NCI-H1694 (cell line): ENCODE results near the gene SDCBP2.

Source experiments
- DNase-seq: peaks from one replicate; lab custom pipeline; 2025; lab: John Stamatoyannopoulos, UW

The SDCBP2 gene

DNA sequence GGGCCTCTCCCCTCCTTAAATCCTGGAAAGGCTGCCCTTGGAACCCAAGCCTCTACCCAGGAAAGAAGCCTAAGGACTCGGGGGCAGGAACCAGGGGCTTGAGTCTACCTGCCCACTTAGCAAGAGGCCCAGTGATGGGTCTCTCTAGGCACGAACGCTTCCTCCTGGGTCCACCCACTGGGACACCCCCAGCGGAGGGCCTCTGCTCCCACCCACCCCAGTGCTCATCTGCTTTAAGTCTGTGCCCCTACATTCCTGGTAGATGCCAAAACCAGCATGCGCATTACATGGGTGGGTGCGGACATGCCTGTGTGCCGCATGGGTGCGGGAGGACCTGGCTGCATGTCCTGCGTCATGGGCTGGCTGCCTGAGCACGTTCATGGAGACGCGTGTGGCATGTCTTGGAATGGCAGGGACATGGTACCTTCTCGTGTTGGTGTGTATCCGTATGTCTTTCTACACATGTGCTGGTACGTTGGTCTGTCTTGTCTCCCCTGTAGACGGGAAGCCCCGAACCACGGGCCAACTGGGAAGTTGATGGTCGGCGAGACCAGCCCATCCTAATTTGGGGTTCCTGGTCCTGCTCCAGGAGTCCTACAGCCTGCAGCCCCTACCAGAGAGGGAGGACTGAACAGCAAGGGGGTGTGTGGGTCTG, 33.5 kb downstream of the SDCBP2 start:
- no peak for DNase-seq

- no peak for DNase-seq
Measured at GRCh38 chr20:1294497-1294896, 34.4 kb downstream of the SDCBP2 start.

GRCh38 chr20:1293641-1294379, 35.1 kb downstream of the SDCBP2 start:
- DNase-seq = no peak

DNA sequence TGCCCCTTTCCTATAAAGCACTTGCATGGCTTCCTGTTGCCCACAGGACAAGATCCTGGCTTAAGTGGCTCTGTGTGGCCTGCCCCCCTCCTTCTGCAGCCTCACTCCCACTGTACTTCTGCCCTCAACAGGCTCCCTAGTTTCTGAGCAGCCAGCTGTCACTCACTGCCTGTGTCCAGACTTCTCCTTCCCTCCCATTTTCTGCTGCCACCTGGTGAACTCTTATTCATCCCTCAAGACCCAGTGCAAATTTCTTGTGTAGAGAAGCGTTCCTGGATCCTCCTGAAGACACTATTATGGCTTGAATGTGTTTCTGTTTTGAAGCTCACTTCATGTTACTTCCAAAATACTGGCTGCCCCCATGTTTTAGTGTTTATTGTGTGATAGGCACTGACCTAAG, 36.3 kb downstream of the SDCBP2 start:
- DNase-seq = no peak

DNA sequence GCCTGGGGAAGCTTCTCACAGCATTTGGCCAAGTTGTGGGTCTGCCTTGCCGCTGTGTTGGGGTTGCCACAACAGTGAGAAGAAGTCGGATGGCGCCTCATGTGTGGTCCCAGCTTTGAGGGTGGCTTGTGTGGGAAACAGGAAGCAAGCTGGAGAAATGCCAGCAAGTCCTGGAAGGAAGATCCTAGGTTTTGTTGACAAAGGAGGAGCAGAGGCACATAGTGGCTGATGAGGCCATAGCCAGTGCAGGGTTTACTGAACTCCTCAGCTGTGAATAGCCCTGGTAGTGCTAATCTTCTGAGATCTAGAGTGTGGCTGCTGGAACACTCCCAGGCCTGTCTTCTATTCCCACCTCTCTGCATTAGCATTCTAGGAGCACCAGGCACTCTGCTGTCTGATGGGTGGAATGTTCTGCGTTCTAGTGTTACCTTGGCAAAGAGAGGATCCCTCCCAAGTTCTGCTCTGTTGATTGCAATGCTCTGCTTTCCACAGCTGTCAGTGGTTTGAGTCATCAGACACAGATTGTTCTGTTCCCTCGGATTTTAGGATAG, 37.7 kb downstream of the SDCBP2 start:
- DNase-seq = no peak

GRCh38 chr20:1287787-1288569, 41.0 kb downstream of the SDCBP2 start:
- no peak for DNase-seq

DNA sequence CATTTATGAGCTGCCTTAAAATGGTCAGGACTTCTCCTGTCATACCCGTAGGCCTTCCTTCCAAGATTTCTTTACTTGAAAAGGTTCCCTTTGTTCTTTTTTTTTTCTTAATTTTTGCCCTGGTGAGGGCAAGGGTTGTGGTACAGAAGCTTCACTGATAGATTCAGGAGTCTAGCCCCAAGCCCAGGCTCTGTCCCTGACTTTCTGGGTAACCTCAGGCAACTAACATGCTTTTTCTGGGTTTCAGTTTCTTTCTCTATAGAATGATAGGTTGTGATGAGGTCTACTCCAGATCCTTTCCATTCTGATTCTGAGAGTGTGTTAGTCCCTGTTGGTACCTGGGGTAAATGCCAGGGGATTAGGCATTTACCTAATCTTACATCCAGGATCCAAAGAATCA, 41.6 kb downstream of the SDCBP2 start:
- DNase-seq = no peak

- DNase-seq = no peak
Measured at GRCh38 chr20:1286267-1287024, 42.5 kb downstream of the SDCBP2 start.

- DNase-seq = no peak
Measured at GRCh38 chr20:1283522-1284510, 45.1 kb downstream of the SDCBP2 start.

- DNase-seq = no peak
Measured at GRCh38 chr20:1282966-1283365, 46.0 kb downstream of the SDCBP2 start.

DNA sequence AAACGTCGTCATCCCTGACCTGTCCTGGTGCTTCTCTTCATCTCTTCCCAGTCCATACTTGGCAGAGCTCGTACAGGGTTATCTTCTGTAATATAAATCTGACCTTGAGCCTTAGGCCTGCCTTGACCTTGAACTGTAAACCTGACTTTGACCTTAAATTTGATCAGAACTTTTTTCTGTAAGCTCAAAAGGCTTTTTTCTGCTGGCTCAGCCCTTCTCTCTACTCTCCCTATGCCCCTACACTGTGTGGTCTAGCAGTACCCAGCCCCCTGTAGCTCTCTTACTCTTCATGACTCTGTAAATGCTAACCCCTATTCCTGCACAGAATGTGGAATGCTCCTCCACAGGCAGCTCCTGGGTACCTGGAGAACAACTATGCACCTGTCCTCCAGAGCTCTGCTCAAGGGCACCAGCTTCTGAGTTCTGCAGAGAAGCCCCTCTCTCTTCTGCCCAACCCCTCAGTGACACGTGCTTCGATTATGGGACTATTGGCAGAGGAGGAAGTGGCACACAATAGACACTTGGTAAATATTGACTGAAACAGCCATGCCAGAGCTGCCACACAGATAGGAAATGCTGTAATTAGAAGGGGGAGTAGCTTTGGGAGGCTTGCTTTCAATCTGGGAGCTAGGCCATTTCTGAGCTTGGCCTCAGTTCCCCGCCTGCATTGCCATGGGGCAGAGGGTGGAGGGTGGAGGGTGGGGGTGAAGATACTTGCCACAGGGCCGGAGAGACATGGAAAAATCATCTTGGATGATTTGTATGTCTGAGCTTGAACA, 47.5 kb downstream of the SDCBP2 start:
- no peak for DNase-seq

DNA sequence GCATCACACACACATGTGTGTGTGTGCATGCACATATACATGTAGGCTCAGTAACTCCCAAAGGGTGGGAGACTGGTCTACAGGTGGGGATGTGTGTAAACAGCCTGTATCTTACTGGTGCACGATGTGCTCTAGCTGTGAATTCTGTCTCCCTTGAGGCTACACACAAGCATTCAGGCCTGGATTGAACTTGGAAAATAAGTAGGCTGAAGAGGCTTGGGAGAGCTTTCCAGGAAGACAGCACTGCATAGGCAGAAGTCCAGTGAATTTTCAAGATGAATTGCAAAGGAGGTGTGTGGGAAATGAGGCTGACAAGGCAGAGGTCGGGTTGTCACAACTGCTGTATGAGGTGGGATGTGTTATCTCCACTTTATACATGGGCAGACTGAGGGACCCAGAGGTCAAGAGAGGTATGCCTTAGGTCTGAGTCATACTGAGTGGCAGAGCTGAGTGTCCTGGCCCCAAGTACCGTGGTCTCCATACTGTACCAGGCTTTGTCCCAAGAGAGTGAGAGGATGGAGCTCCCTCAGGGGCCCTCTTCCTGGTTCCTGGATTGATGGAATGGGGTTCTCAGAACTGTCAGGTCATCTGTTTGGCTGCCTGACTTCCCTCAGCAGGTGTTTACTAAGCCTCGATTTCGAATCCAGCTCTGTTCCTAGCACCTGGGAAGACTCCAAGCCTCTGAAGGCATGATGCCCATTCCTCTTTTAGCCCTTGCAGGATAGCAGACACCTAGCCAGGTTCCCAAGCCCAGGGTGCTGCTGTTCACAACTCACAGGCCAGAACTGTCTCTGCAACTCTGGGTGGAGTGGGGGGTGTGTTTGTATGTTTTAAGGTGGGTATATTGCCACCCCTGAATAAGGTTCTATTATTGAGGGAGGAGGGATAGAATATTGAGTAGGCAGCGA, 48.5 kb downstream of the SDCBP2 start:
- no peak for DNase-seq

DNA sequence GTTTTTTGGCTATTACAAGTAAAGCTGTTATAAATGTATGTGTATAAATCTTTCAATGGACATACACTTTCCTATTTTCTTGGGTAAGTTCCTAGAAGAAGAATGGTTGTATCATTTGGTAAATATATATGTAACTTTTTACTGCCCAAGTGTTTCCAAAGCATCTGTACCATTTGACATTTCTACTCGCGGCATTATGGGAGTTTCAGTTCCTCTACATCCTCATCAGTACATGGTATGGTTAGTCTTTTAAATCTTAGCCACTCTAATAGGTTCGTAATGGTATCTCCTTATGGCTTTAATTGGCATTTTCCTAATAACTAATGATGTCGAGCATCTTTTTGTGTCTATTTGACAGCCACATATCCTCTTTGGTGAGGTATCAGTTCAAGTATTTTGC, 49.9 kb downstream of the SDCBP2 start:
- no peak for DNase-seq

- no peak for DNase-seq
Measured at GRCh38 chr20:1277529-1278322, 51.2 kb downstream of the SDCBP2 start.

DNA sequence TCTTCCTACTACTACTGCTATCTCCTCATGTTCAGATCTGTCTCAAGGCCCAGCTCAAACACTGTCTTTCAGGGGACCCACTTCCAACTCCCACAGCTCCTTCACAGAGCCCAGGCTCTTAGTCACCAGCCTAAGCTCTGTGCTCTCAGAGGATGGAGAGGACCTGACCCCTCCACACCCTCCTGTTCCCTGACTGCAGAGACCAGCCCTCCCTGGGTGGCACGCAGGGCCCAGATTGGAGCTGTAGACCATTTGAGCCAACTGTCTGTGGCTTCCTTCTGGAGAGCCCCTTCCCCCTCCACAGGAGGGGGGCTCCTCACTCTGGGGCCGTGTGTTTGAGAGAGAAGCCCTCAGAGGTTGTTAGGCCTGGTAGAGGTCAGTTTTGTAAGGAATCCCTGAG, 53.0 kb downstream of the SDCBP2 start:
- no peak for DNase-seq

DNA sequence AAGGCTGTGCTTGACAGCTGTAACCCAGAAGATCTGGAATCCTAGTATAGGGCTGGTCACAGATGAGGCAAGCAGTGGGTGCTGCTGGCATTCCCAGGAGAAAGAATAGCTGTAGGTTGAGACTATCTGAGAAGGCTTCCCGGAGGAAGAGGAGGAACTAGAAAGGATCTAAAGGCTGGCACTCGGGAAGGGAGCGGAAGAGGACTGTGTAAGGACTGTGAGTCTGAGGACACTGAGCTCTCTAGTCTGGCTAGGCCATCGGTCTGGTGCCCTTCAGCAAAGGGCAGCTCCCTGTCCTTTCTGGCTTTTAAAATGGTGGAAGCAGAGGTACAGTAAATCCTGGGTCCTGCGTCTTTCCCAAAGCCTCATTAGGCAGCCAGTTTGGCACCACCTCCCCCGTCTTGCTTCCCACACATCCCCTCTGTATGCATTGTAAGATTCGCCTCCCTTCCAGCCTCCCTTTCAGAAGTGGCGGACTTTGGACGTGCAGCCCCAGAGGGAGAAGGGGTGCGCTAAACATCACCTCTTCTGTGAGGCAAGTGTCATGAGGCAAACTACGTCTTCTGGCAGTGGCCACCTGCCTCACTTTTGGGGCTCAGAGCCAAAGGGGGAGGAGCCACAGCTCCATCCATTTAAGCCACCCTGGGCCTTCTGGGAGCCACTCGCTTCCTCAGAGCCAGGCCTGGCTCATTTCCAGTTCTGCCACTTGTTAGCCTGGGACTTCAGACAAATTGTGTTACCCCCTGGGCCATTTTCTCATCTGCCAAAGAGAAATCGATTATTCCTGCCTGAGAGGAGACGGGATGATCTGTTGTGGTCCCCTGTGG, 54.2 kb downstream of the SDCBP2 start:
- DNase-seq = no peak

- no peak for DNase-seq
Measured at GRCh38 chr20:1273366-1273765, 55.6 kb downstream of the SDCBP2 start.
